SK-N-SH treated with all-trans-retinoic acid at 6 μM for 48 hours (cell line): ENCODE data around the gene TRABD2B.

ENCODE experiments used
- ATAC-seq: fragments of 200-7000 bp; cut with Tn5 transposase; 3 replicates; pipeline ENCODE4 v1.9.1; 2020; ENCODE audit warnings: mild to moderate bottlenecking, moderate library complexity
- ARNTL ChIP-seq: fragments of 450-650 bp; formaldehyde crosslinking; IDR thresholded peaks from 2 replicates; pipeline ENCODE4 v1.5.0; 2020; ENCODE audit warnings: low read depth, mild to moderate bottlenecking, moderate library complexity, borderline replicate concordance
- BACH2 ChIP-seq: fragments of 250-450 bp; sonication (Bioruptor Pico); IDR thresholded peaks from 2 replicates; pipeline ENCODE4 v1.9.0; 2021; ENCODE audit warnings: mild to moderate bottlenecking, borderline replicate concordance
- CREB5 ChIP-seq: fragments of 250-450 bp; sonication (Bioruptor Pico); IDR thresholded peaks from 2 replicates; pipeline ENCODE4 v1.5.1; 2020; ENCODE audit warnings: low read depth, mild to moderate bottlenecking, moderate library complexity
- CSDC2 ChIP-seq: fragments of 250-450 bp; sonication (Bioruptor Pico); IDR thresholded peaks from 2 replicates; pipeline ENCODE4 v1.5.0; 2020; ENCODE audit warnings: mild to moderate bottlenecking, moderate library complexity
- CSRNP3 ChIP-seq: fragments of 250-450 bp; sonication (Bioruptor Pico); IDR thresholded peaks from 2 replicates; pipeline ENCODE4 v1.5.1; 2021; ENCODE audit warnings: mild to moderate bottlenecking, moderate library complexity
- ESRRG ChIP-seq: fragments of 250-450 bp; sonication (Bioruptor Pico); IDR thresholded peaks from 2 replicates; pipeline ENCODE4 v1.6.1; 2021; ENCODE audit warnings: mild to moderate bottlenecking
- GLIS3 ChIP-seq: fragments of 250-450 bp; sonication (Bioruptor Pico); IDR thresholded peaks from 2 replicates; pipeline ENCODE4 v1.5.0; 2020; ENCODE audit warnings: mild to moderate bottlenecking, moderate library complexity
- ISL1 ChIP-seq: fragments of 250-450 bp; sonication (Bioruptor Pico); IDR thresholded peaks from 2 replicates; pipeline ENCODE4 v2.1.2; 2022; ENCODE audit warnings: mild to moderate bottlenecking, moderate library complexity
- OSR1 ChIP-seq: fragments of 250-450 bp; sonication (Bioruptor Pico); IDR thresholded peaks from 2 replicates; pipeline ENCODE4 v1.8.0; 2022; ENCODE audit warnings: moderate library complexity, mild to moderate bottlenecking, inconsistent platforms
- PATZ1 ChIP-seq: fragments of 250-450 bp; sonication (Bioruptor Pico); IDR thresholded peaks from 2 replicates; pipeline ENCODE4 v1.8.0; 2020; ENCODE audit warnings: mild to moderate bottlenecking, moderate library complexity, borderline replicate concordance
- PPARA ChIP-seq: fragments of 250-450 bp; sonication (Bioruptor Pico); IDR thresholded peaks from 2 replicates; pipeline ENCODE4 v1.5.0; 2020; ENCODE audit warnings: mild to moderate bottlenecking, borderline replicate concordance
- RARB ChIP-seq: fragments of 250-450 bp; sonication (Bioruptor Pico); IDR thresholded peaks from 2 replicates; pipeline ENCODE4 v1.8.0; 2021; ENCODE audit warnings: mild to moderate bottlenecking, moderate library complexity
- SNAI2 ChIP-seq: fragments of 250-450 bp; sonication (Bioruptor Pico); IDR thresholded peaks from 2 replicates; pipeline ENCODE4 v1.5.0; 2020; ENCODE audit warnings: mild to moderate bottlenecking, moderate library complexity
- TCF4 ChIP-seq: fragments of 250-450 bp; sonication (Bioruptor Pico); IDR thresholded peaks from 2 replicates; pipeline ENCODE4 v1.8.0; 2021; ENCODE audit warnings: mild to moderate bottlenecking, moderate library complexity, borderline replicate concordance
- TOX ChIP-seq: fragments of 250-450 bp; sonication (Bioruptor Pico); IDR thresholded peaks from 2 replicates; pipeline ENCODE4 v1.8.0; 2021; ENCODE audit warnings: mild to moderate bottlenecking, moderate library complexity, borderline replicate concordance
- TSHZ2 ChIP-seq: fragments of 250-450 bp; sonication (Bioruptor Pico); IDR thresholded peaks from 2 replicates; pipeline ENCODE4 v1.5.0; 2020; ENCODE audit warnings: mild to moderate bottlenecking, moderate library complexity
- ZC3H10 ChIP-seq: fragments of 250-450 bp; sonication (Bioruptor Pico); IDR thresholded peaks from 2 replicates; pipeline ENCODE4 v1.5.1; 2021; ENCODE audit warnings: mild to moderate bottlenecking, moderate library complexity
- ZFP3 ChIP-seq: fragments of 250-450 bp; sonication (Bioruptor Pico); IDR thresholded peaks from 2 replicates; pipeline ENCODE4 v1.5.0; 2020; ENCODE audit warnings: mild to moderate bottlenecking, moderate library complexity
- ZFP30 ChIP-seq: fragments of 450-650 bp; formaldehyde crosslinking; IDR thresholded peaks from 2 replicates; pipeline ENCODE4 v1.5.0; 2022; ENCODE audit warnings: mild to moderate bottlenecking, moderate library complexity
- ZNF565 ChIP-seq: fragments of 450-650 bp; formaldehyde crosslinking; conservative IDR thresholded peaks from 2 replicates; pipeline ENCODE4 v1.5.0; 2020; ENCODE audit warnings: low read depth, mild to moderate bottlenecking, moderate library complexity
- ZNF8 ChIP-seq: fragments of 450-650 bp; formaldehyde crosslinking; IDR thresholded peaks from 2 replicates; pipeline ENCODE4 v1.5.0; 2020; ENCODE audit warnings: mild to moderate bottlenecking, moderate library complexity

Gene TRABD2B

GRCh38 chr1:47834326-47834725 is 162.9 kb downstream of the TRABD2B start:
- TF ChIP-seq TSHZ2 (CRISPR knock-in tag), result no peak
- TF ChIP-seq, all 23 proteins: peak for 0
- no peak for ATAC-seq

GRCh38 chr1:47830641-47831333 is 166.4 kb downstream of the TRABD2B start:
- no peak for ATAC-seq
- no peak for TF ChIP-seq ZNF8 (CRISPR knock-in tag)
- TF ChIP-seq SNAI2 (CRISPR knock-in tag), result no peak
- TF ChIP-seq CREB5, result no peak
- TF ChIP-seq ZFP30 (CRISPR knock-in tag), result no peak
- no peak for TF ChIP-seq PPARA
- TF ChIP-seq CSRNP3, result no peak

GRCh38 chr1:47830021-47830420 is 167.2 kb downstream of the TRABD2B start:
- no peak for ATAC-seq
- no peak for TF ChIP-seq GLIS3 (CRISPR knock-in tag)
- no peak for TF ChIP-seq CSRNP3
- no peak for TF ChIP-seq SNAI2 (CRISPR knock-in tag)
- no peak for TF ChIP-seq OSR1 (CRISPR knock-in tag)
- TF ChIP-seq ZC3H10 (CRISPR knock-in tag), result no peak
- no peak for TF ChIP-seq RARB (CRISPR knock-in tag)
- no peak for TF ChIP-seq ZFP3
- TF ChIP-seq CSDC2, result no peak
- no peak for TF ChIP-seq TOX
- TF ChIP-seq TSHZ2 (CRISPR knock-in tag), result no peak
- TF ChIP-seq PATZ1 (CRISPR knock-in tag), result no peak
- TF ChIP-seq TCF4 (CRISPR knock-in tag), result no peak
- no peak for TF ChIP-seq PPARA
- TF ChIP-seq ESRRG, result no peak
- TF ChIP-seq ZNF565 (CRISPR knock-in tag), result no peak
- no peak for TF ChIP-seq ARNTL
- TF ChIP-seq ZFP30 (CRISPR knock-in tag), result no peak
- TF ChIP-seq BACH2 (CRISPR knock-in tag), result no peak
- no peak for TF ChIP-seq ZNF8 (CRISPR knock-in tag)
- no peak for TF ChIP-seq ISL1 (CRISPR knock-in tag)
